Activated CD8-positive, alpha-beta memory T cell treated with anti-CD3 and anti-CD28 coated beads, Interleukin-2, amount 50 U/mL, for 1 hour (primary cell): ENCODE data around the gene IGF2BP3.

Experiments
- DNase-seq: peaks from one replicate; pipeline ENCODE4 v3.0.0-alpha.2; 2020; ENCODE audit errors: extremely low read depth

The IGF2BP3 gene

GRCh38 chr7:23264916-23265458 is 205.3 kb downstream of the IGF2BP3 start:
- DNase-seq = no peak

GRCh38 chr7:23261843-23262452 is 208.3 kb downstream of the IGF2BP3 start:
- no peak for DNase-seq

- DNase-seq = no peak
Measured at GRCh38 chr7:23260371-23260770, 209.9 kb downstream of the IGF2BP3 start.
